ENCODE data around the gene RHOT2.
"Not testable (repeated sequence)": the region's sequence is repeated elsewhere in the genome, so short reads cannot be mapped to it uniquely, and the experiment has no call there.

Gene RHOT2

GRCh38 chr16:682493-683395 lies 14.8 kb downstream of the RHOT2 start:
- no peak for DNase-seq

- DNase-seq: no peak
Observed at GRCh38 chr16:683396-684070, 15.6 kb downstream of the RHOT2 start.

- peak; percentile 98 to 99 for DNase-seq
Observed at GRCh38 chr16:684071-684794, 16.3 kb downstream of the RHOT2 start, which contains the start of gene JMJD8. Gene JMJD8, minus strand, starts transcription at chr16:684334. Its CDS starts 15 bp downstream, at chr16:684319.

GRCh38 chr16:684961-685696 lies 17.2 kb downstream of the RHOT2 start:
- DNase-seq: no peak

GRCh38 chr16:685967-686366 lies 18.0 kb downstream of the RHOT2 start:
- no peak for DNase-seq

- DNase-seq: no peak
Observed at GRCh38 chr16:686459-687260, 18.7 kb downstream of the RHOT2 start.

- DNase-seq: no peak
Observed at GRCh38 chr16:687499-687898, 19.6 kb downstream of the RHOT2 start.

GRCh38 chr16:689175-689897 lies 21.4 kb downstream of the RHOT2 start:
- no peak for DNase-seq

GRCh38 chr16:691242-691641 lies 23.3 kb downstream of the RHOT2 start:
- not testable (repeated sequence) for DNase-seq

- no peak for DNase-seq
Observed at GRCh38 chr16:692356-693108, 24.6 kb downstream of the RHOT2 start.

- DNase-seq: no peak
Observed at GRCh38 chr16:693364-693763, 25.4 kb downstream of the RHOT2 start.

- peak in 1 of 2 donors; percentile 43 for DNase-seq
Observed at GRCh38 chr16:693766-694165, 25.8 kb downstream of the RHOT2 start.

GRCh38 chr16:694187-694862 lies 26.4 kb downstream of the RHOT2 start:
- DNase-seq: no peak

GRCh38 chr16:694863-695354 lies 27.0 kb downstream of the RHOT2 start:
- no peak for DNase-seq

- peak; percentile 66 to 73 for DNase-seq
Observed at GRCh38 chr16:695355-696089, 27.6 kb downstream of the RHOT2 start.

GRCh38 chr16:698911-699671 lies 31.2 kb downstream of the RHOT2 start:
- no peak for DNase-seq

GRCh38 chr16:700684-701584 lies 33.0 kb downstream of the RHOT2 start:
- peak; percentile 29 to 54 for DNase-seq

All from CD4-positive, alpha-beta T cell treated with Interleukin-1 beta for 1 hour (primary cell).